Loucy (cell line): ENCODE measurements around the gene SERPINA1.

Experiments
- H2AFZ ChIP-seq: fragments of 200-600 bp; sonication (generic); 2 replicates; pipeline ENCODE4 v1.6.0; 2016; ENCODE audit warnings: antibody characterized with exemption, mild to moderate bottlenecking, low read length, moderate library complexity
- H3F3A ChIP-seq: fragments of 200-600 bp; 2 replicates; pipeline ENCODE4 v1.6.0; 2016; ENCODE audit warnings: antibody characterized with exemption, low read depth, mild to moderate bottlenecking
- H3K27me3 ChIP-seq: fragments of 200-600 bp; sonication (generic); 2 replicates; pipeline ENCODE4 v1.6.1; 2014; ENCODE audit warnings: low read length, mild to moderate bottlenecking; ENCODE audit not compliant: insufficient read depth, poor library complexity, severe bottlenecking
- H3K36me3 ChIP-seq: fragments of 200-600 bp; sonication (generic); 2 replicates; pipeline ENCODE4 v1.6.1; 2016; ENCODE audit warnings: low read length; ENCODE audit not compliant: insufficient read depth
- H3K4me1 ChIP-seq: fragments of 200-600 bp; sonication (generic); 2 replicates; pipeline ENCODE4 v1.5.1; 2014; ENCODE audit warnings: low read length, mild to moderate bottlenecking; ENCODE audit not compliant: insufficient read depth, poor library complexity, severe bottlenecking
- H3K4me2 ChIP-seq: fragments of 200-600 bp; sonication (generic); 2 replicates; pipeline ENCODE4 v1.6.0; 2014; ENCODE audit warnings: antibody characterized with exemption, low read length, low read depth, mild to moderate bottlenecking; ENCODE audit not compliant: poor library complexity, severe bottlenecking
- H3K4me3 ChIP-seq: fragments of 200-600 bp; sonication (generic); 2 replicates; pipeline ENCODE4 v1.5.1; 2014; ENCODE audit warnings: low read length, mild to moderate bottlenecking, mixed read lengths; ENCODE audit not compliant: poor library complexity, severe bottlenecking
- H3K79me2 ChIP-seq: fragments of 200-600 bp; sonication (generic); 2 replicates; pipeline ENCODE4 v1.6.1; 2014; ENCODE audit warnings: low read length; ENCODE audit not compliant: insufficient read depth
- H3K9ac ChIP-seq: fragments of 200-600 bp; sonication (generic); 2 replicates; pipeline ENCODE4 v1.6.0; 2014; ENCODE audit warnings: mild to moderate bottlenecking, low read depth, low read length, moderate library complexity; ENCODE audit not compliant: poor library complexity, severe bottlenecking
- H3K9me2 ChIP-seq: fragments of 200-600 bp; sonication (generic); replicated peaks from 2 replicates; pipeline ENCODE4 v1.6.1; 2016; ENCODE audit warnings: low read depth, low read length, mixed read lengths
- H3K9me3 ChIP-seq: fragments of 200-600 bp; sonication (generic); 2 replicates; pipeline ENCODE4 v1.6.1; 2014; ENCODE audit warnings: mild to moderate bottlenecking, antibody characterized with exemption, low read length, low read depth; ENCODE audit not compliant: insufficient read depth
- H4K20me1 ChIP-seq: fragments of 200-600 bp; sonication (generic); 2 replicates; pipeline ENCODE4 v1.6.0; 2014; ENCODE audit warnings: antibody characterized with exemption, low read length, mild to moderate bottlenecking; ENCODE audit not compliant: insufficient read depth, poor library complexity, severe bottlenecking
- EZH2phosphoT487 ChIP-seq: fragments of 200-600 bp; IDR thresholded peaks from 2 replicates; pipeline ENCODE4 v1.6.1; 2018; ENCODE audit warnings: antibody characterized with exemption, mild to moderate bottlenecking, moderate library complexity, borderline replicate concordance
- TF ChIP-seq, protein P1 (sequence below): fragments of 200-600 bp; sonication (generic); conservative IDR thresholded peaks from 2 replicates; pipeline ENCODE4 v1.5.1; 2014; ENCODE audit warnings: mild to moderate bottlenecking, antibody characterized with exemption, low read length

The SERPINA1 gene

DNA sequence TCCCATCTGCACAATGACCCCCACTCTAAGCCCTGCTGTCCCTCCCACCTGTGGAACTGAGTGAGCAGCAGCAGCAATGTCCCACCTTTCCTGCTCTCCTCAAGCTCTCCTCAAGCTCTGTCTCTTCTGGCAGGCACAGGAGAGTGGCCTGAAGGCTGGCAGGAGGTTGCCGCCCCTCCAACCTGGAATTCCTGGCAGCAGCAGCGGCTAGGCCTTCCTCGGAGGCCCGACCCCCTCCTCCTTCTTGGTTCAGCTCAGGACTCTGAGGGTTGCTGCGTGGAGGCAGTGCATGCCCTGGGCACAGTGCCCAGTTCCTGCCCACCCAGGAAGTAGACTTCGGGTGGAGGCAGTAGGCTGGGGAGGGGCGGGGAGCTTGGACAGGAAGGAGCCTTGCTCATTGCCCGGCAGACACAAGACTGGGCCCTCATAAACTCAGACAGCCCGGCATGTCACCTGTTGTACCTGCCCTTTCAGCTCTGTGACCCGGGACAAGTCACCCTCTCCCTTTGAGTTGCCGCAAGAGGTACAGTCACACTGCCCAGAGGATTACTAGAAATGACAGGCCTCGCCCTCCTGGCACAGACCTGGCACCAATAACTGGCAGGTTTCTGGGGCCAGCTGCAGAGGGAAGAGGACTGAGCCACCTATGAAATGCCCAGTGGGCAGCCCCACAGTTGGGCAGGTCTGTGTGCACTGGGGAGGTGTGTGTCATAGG is 2.1 kb upstream of the SERPINA1 start:
- no peaks in the 10 kb centered on the region for H4K20me1 ChIP-seq
- H3K4me2 ChIP-seq = no peak overlapping the region
- no peak overlapping the region for H2AFZ ChIP-seq

DNA sequence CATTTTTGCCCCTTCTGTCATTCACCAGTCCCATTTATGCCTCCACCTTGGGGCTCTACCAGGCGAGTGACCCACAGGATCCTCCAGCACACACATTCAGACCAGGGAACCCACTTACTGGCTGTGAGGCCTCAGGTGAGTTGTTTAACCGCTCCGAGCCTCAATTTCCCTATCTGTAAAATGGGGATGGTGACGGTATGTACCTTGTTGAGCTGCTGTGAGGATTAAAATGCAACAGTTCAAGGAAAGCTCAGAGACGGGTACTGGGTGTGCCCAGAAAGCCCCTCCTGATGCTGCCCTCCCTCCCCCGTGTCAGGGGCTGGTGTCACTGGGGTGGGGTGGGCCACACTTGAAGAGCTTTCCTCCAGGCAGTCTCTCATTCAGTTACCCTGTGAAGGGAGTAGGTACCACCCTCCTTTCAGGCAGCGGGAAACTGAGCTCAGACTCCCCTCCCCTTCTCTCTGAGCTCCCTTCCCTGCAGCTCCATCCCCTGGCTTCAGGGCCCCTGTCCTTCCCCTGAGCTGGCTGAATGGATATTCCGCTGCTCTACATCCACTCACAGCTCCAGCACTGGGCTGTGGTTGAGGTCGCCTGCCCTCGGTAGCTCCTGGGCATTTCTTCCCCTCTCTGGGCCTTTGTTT is 1.4 kb upstream of the SERPINA1 start:
- Histone ChIP-seq H3K79me2 (no peaks in the 10 kb centered on the region), H3K9me3 (no peaks in the 10 kb centered on the region), H3K27me3 (no peaks in the 10 kb centered on the region), H3K4me2 (no peak overlapping the region), H3F3A (no peaks in the 10 kb centered on the region), H4K20me1 (no peaks in the 10 kb centered on the region), H3K9me2 (no peaks in the 10 kb centered on the region), H3K9ac (no peak overlapping the region), H3K36me3 (no peaks in the 10 kb centered on the region), H3K4me3 (no peak overlapping the region), H3K4me1 (no peaks in the 10 kb centered on the region), H2AFZ (no peak overlapping the region)
- TF ChIP-seq EZH2phosphoT487 = no peak
- TF ChIP-seq, protein P1, sequence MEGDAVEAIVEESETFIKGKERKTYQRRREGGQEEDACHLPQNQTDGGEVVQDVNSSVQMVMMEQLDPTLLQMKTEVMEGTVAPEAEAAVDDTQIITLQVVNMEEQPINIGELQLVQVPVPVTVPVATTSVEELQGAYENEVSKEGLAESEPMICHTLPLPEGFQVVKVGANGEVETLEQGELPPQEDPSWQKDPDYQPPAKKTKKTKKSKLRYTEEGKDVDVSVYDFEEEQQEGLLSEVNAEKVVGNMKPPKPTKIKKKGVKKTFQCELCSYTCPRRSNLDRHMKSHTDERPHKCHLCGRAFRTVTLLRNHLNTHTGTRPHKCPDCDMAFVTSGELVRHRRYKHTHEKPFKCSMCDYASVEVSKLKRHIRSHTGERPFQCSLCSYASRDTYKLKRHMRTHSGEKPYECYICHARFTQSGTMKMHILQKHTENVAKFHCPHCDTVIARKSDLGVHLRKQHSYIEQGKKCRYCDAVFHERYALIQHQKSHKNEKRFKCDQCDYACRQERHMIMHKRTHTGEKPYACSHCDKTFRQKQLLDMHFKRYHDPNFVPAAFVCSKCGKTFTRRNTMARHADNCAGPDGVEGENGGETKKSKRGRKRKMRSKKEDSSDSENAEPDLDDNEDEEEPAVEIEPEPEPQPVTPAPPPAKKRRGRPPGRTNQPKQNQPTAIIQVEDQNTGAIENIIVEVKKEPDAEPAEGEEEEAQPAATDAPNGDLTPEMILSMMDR = no peak

More for the DNA sequence above, 2.1 kb upstream of the SERPINA1 start:
- TF ChIP-seq EZH2phosphoT487 = no peak
- TF ChIP-seq, protein P1 = no peak
- Histone ChIP-seq H3F3A (no peaks in the 10 kb centered on the region), H3K9ac (no peak overlapping the region), H3K9me2 (no peaks in the 10 kb centered on the region), H3K4me3 (no peak overlapping the region), H3K36me3 (no peaks in the 10 kb centered on the region), H3K27me3 (no peaks in the 10 kb centered on the region), H3K79me2 (no peaks in the 10 kb centered on the region), H3K9me3 (no peaks in the 10 kb centered on the region), H3K4me1 (no peaks in the 10 kb centered on the region)

DNA sequence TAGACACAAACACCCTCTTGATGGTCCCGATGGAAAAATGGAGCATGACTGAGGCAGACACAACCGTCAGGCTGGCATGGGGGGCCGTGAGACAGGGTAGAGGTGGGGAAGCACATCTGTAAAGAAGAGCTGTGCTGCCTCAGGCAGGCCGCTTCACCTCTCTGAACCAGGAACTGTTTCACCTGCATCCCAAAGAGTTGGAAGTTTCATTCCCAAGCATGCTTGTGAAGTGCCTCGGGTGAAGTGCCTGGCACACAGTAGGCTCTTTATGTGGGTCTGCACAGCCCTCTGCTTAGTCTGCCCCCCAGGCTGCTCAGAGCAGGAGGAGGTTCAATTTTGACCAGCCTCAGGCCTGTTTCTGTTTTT is 685 bp upstream of the SERPINA1 start:
- Histone ChIP-seq H3K4me3 (no peak overlapping the region), H3K9ac (no peak overlapping the region), H3K36me3 (no peaks in the 10 kb centered on the region), H3F3A (no peaks in the 10 kb centered on the region), H3K9me2 (no peaks in the 10 kb centered on the region), H2AFZ (no peak overlapping the region), H3K79me2 (no peaks in the 10 kb centered on the region), H3K4me2 (no peak overlapping the region), H3K4me1 (no peaks in the 10 kb centered on the region), H3K9me3 (no peaks in the 10 kb centered on the region), H4K20me1 (no peaks in the 10 kb centered on the region), H3K27me3 (no peaks in the 10 kb centered on the region)
- TF ChIP-seq EZH2phosphoT487 = no peak
- TF ChIP-seq, protein P1 = no peak
